ENCODE measurements around the gene KMT5C.
A peak's percentile ranks its signal among the peaks of the same experiment; 100 is the strongest.

The KMT5C gene

GRCh38 chr19:55352549-55353145 lies 13.0 kb downstream of the KMT5C start:
- peak overlapping the region; percentile 75 to 84 for H3K4me3 Mint-ChIP-seq
- H3K27me3 Mint-ChIP-seq: peaks cover 62% of the 10 kb centered on the region
- H3K9me3 Mint-ChIP-seq: no peaks in the 10 kb centered on the region
- ATAC-seq (no peak), DNase-seq (no peak)
- H3K27ac Mint-ChIP-seq: peak overlapping the region in 1 of 2 donors; percentile 74
- peaks cover 39% of the 10 kb centered on the region for H3K4me1 Mint-ChIP-seq

- peak; percentile 16 for ATAC-seq
- Mint-ChIP-seq H3K9me3 (no peaks in the 10 kb centered on the region), H3K27ac (peak overlapping the region in 1 of 2 donors; percentile 10), H3K27me3 (peaks cover 63% of the 10 kb centered on the region), H3K4me3 (peak overlapping the region; percentile 75 to 84), H3K4me1 (peaks cover 39% of the 10 kb centered on the region)
- DNase-seq: no peak
Observed at GRCh38 chr19:55353356-55353802, 13.7 kb downstream of the KMT5C start.

GRCh38 chr19:55353803-55354697 lies 14.4 kb downstream of the KMT5C start:
- Mint-ChIP-seq H3K27me3 (peaks cover 63% of the 10 kb centered on the region), H3K4me3 (peak overlapping the region; percentile 75 to 84), H3K27ac (peak overlapping the region in 1 of 2 donors; percentile 22), H3K4me1 (peaks cover 39% of the 10 kb centered on the region), H3K9me3 (no peaks in the 10 kb centered on the region)
- ATAC-seq: peak; percentile 67
- peak; percentile 40 to 60 for DNase-seq

- peak within 1 kb of the TSS in 1 of 2 donors; percentile 22 for H3K27ac Mint-ChIP-seq
- DNase-seq: no peak
- peak within 1 kb of the TSS; percentile 75 to 84 for H3K4me3 Mint-ChIP-seq
- H3K9me3 Mint-ChIP-seq: no peaks in the 10 kb centered on the region
- H3K27me3 Mint-ChIP-seq: peaks cover 63% of the 10 kb centered on the region
- peaks cover 39% of the 10 kb centered on the region for H3K4me1 Mint-ChIP-seq
- no peak for ATAC-seq
Observed at GRCh38 chr19:55354698-55355212, 15.1 kb downstream of the KMT5C start, which contains the start of gene COX6B2. COX6B2 (minus strand) TSS chr19:55354719; CDS start chr19:55354521, 198 bp downstream.

GRCh38 chr19:55355213-55355821 lies 15.6 kb downstream of the KMT5C start:
- Mint-ChIP-seq H3K9me3 (no peaks in the 10 kb centered on the region), H3K27me3 (peaks cover 63% of the 10 kb centered on the region), H3K4me1 (peaks cover 39% of the 10 kb centered on the region), H3K27ac (no peak overlapping the region), H3K4me3 (no peak overlapping the region)
- ATAC-seq: no peak
- DNase-seq: no peak

GRCh38 chr19:55358493-55358892 lies 18.8 kb downstream of the KMT5C start:
- DNase-seq (no peak), ATAC-seq (no peak)
- Mint-ChIP-seq H3K27ac (no peak overlapping the region), H3K9me3 (no peaks in the 10 kb centered on the region), H3K4me1 (peaks cover 14% of the 10 kb centered on the region), H3K27me3 (peaks cover 36% of the 10 kb centered on the region), H3K4me3 (no peak overlapping the region)

GRCh38 chr19:55358943-55359908 lies 19.6 kb downstream of the KMT5C start:
- DNase-seq: no peak
- no peak for ATAC-seq
- no peak overlapping the region for H3K27ac Mint-ChIP-seq
- no peak overlapping the region for H3K4me3 Mint-ChIP-seq
- H3K9me3 Mint-ChIP-seq: no peaks in the 10 kb centered on the region
- H3K4me1 Mint-ChIP-seq: peaks cover 6% of the 10 kb centered on the region
- H3K27me3 Mint-ChIP-seq: peaks cover 28% of the 10 kb centered on the region

- no peak for ATAC-seq
- no peaks in the 10 kb centered on the region for H3K9me3 Mint-ChIP-seq
- no peak for DNase-seq
- H3K27me3 Mint-ChIP-seq: peaks cover 17% of the 10 kb centered on the region
- H3K4me1 Mint-ChIP-seq: no peaks in the 10 kb centered on the region
- H3K27ac Mint-ChIP-seq: no peak overlapping the region
- H3K4me3 Mint-ChIP-seq: no peak overlapping the region
Observed at GRCh38 chr19:55360902-55361301, 21.2 kb downstream of the KMT5C start.

GRCh38 chr19:55362174-55362989 lies 22.7 kb downstream of the KMT5C start:
- DNase-seq (no peak), ATAC-seq (no peak)
- H3K27me3 Mint-ChIP-seq: peaks cover 15% of the 10 kb centered on the region

GRCh38 chr19:55362990-55363716 lies 23.5 kb downstream of the KMT5C start, which contains the start of gene GARIN5B:
GARIN5B (minus strand) TSS chr19:55363260; CDS start chr19:55363066, 194 bp downstream.
- Mint-ChIP-seq H3K27ac (no peak within 1 kb of the TSS), H3K4me3 (no peak within 1 kb of the TSS), H3K27me3 (peaks cover 19% of the 10 kb centered on the region), H3K4me1 (no peaks in the 10 kb centered on the region), H3K9me3 (no peaks in the 10 kb centered on the region)
- ATAC-seq: no peak
- DNase-seq: no peak

More at GRCh38 chr19:55362174-55362989, 22.7 kb downstream of the KMT5C start:
- H3K9me3 Mint-ChIP-seq: no peaks in the 10 kb centered on the region
- no peak overlapping the region for H3K4me3 Mint-ChIP-seq
- no peak overlapping the region for H3K27ac Mint-ChIP-seq
- H3K4me1 Mint-ChIP-seq: no peaks in the 10 kb centered on the region

GRCh38 chr19:55365245-55365644 lies 25.6 kb downstream of the KMT5C start:
- H3K4me3 Mint-ChIP-seq: no peak overlapping the region
- DNase-seq: no peak
- H3K27ac Mint-ChIP-seq: no peak overlapping the region
- peaks cover 37% of the 10 kb centered on the region for H3K27me3 Mint-ChIP-seq
- H3K4me1 Mint-ChIP-seq: peaks cover 11% of the 10 kb centered on the region
- no peak for ATAC-seq
- no peaks in the 10 kb centered on the region for H3K9me3 Mint-ChIP-seq

- H3K4me3 Mint-ChIP-seq: no peak overlapping the region
- H3K27me3 Mint-ChIP-seq: peaks cover 44% of the 10 kb centered on the region
- peak overlapping the region in 1 of 2 donors; percentile 90 for H3K27ac Mint-ChIP-seq
- no peak for DNase-seq
- H3K9me3 Mint-ChIP-seq: no peaks in the 10 kb centered on the region
- peaks cover 18% of the 10 kb centered on the region for H3K4me1 Mint-ChIP-seq
- no peak for ATAC-seq
Observed at GRCh38 chr19:55365964-55366363, 26.3 kb downstream of the KMT5C start.

- Mint-ChIP-seq H3K4me3 (no peak overlapping the region), H3K27me3 (peaks cover 53% of the 10 kb centered on the region), H3K4me1 (peaks cover 20% of the 10 kb centered on the region), H3K9me3 (no peaks in the 10 kb centered on the region), H3K27ac (no peak overlapping the region)
- DNase-seq: no peak
- ATAC-seq: no peak
Observed at GRCh38 chr19:55366790-55367189, 27.1 kb downstream of the KMT5C start.

Data from stimulated activated naive CD8-positive, alpha-beta T cell treated with anti-CD3 and anti-CD28 coated beads, Interleukin-15, amount 100 ng/mL, for 72 hours (primary cell).